K562 (cell line): Measurements from ENCODE around the gene PIH1D1. TPM values are rescaled to one million over a fixed set of nuclear protein-coding genes. Genes with fewer than 3 reads are reported as not detected.

Experiments
- ATAC-seq: fragments of 200-7000 bp; cut with Tn5 transposase; 3 replicates; pipeline ENCODE4 v1.9.1; 2020; ENCODE audit warnings: moderate library complexity
- BruUV-seq: library from RNA; stranded (reverse); fragments of 400-500 nt; replicated peaks from 2 replicates; lab custom pipeline; 2021; lab: Mats Ljungman, UMichigan
- CTCF ChIA-PET: fragments of 300-600 bp; formaldehyde crosslinking; extraction: SDS; loops from one replicate; lab custom pipeline; 2021; ENCODE audit warnings: low intra/inter-chr PET ratio; lab: Yijun Ruan, JAX
- POLR2A ChIA-PET: fragments of 300-600, 350-650 bp; sonication (Branson Sonifier 250); formaldehyde crosslinking; extraction: SDS; loops from one replicate; lab custom pipeline; 2021; ENCODE audit warnings: antibody characterized with exemption, inconsistent platforms; lab: Yijun Ruan, JAX
- DNase-seq, 4 experiments: peaks; one replicate each; pipeline versions ENCODE4 v3.0.0 to v3.0.0-alpha.2; 2011 to 2018; ENCODE audit warnings: low spot score in 3 of 4, mixed read lengths in 3 of 4; ENCODE audit errors: extremely low read depth in 1 of 4
- FAIRE-seq: peaks from 2 replicates; lab custom pipeline; 2011; peaks lifted over from hg19 to GRCh38; lab: Jason Lieb, UNC
- H2AFZ ChIP-seq: 2 replicates; pipeline ENCODE4 v1.6.0; 2011; ENCODE audit warnings: low read depth, low read length, control low read depth, inconsistent platforms
- H3K27ac ChIP-seq: fragments of 200-600 bp; 3 replicates; pipeline ENCODE4 v1.8.0; 2011; ENCODE audit warnings: low read depth, mild to moderate bottlenecking, control low read depth, inconsistent platforms, low read length, moderate library complexity, mixed read lengths; ENCODE audit errors: extremely low read depth
- H3K27me3 ChIP-seq, 2 experiments: fragments of 300-600 bp in 1 of 2; 2 replicates in 1 of 2; 3 replicates in 1 of 2; pipeline versions ENCODE4 v1.6.0 to v1.8.0; 2011; ENCODE audit warnings: inconsistent platforms in 2 of 2, low read length in 2 of 2, mild to moderate bottlenecking in 1 of 2, mixed read lengths in 1 of 2, moderate library complexity in 1 of 2; ENCODE audit not compliant: control insufficient read depth in 2 of 2, insufficient read depth in 2 of 2
- H3K36me3 ChIP-seq: fragments of 300-600 bp; 3 replicates; pipeline ENCODE4 v1.8.0; 2011; ENCODE audit warnings: mild to moderate bottlenecking, low read length, inconsistent platforms; ENCODE audit not compliant: control insufficient read depth, insufficient read depth
- H3K4me1 ChIP-seq, 2 experiments: fragments of 200-600 bp in 1 of 2; replicated peaks in 1 of 2; 2 replicates in 1 of 2; 3 replicates in 1 of 2; pipeline versions ENCODE4 v1.5.1 to v1.8.0; 2011; ENCODE audit warnings: inconsistent platforms in 2 of 2, low read length in 2 of 2, mild to moderate bottlenecking in 1 of 2, mixed read lengths in 1 of 2, moderate library complexity in 1 of 2; ENCODE audit not compliant: control insufficient read depth in 2 of 2, insufficient read depth in 2 of 2
- H3K4me2 ChIP-seq: 2 replicates; pipeline ENCODE4 v1.6.1; 2011; ENCODE audit warnings: low read length, control low read depth, inconsistent platforms, mixed read lengths; ENCODE audit not compliant: insufficient read depth
- H3K4me3 ChIP-seq: fragments of 200-600 bp; sonication (generic), shearing (Covaris generic); 2 replicates; pipeline ENCODE4 v1.5.1; 2016; ENCODE audit warnings: control low read depth, inconsistent platforms
- H3K79me2 ChIP-seq: fragments of 200-600 bp; 3 replicates; pipeline ENCODE4 v1.8.0; 2011; ENCODE audit warnings: low read length, inconsistent platforms; ENCODE audit not compliant: control insufficient read depth, insufficient read depth
- H3K9ac ChIP-seq, 2 experiments: 2 replicates each; pipeline versions ENCODE4 v1.6.0 to v1.6.1; 2011; ENCODE audit warnings: low read depth in 2 of 2, low read length in 2 of 2, control low read depth in 1 of 2, inconsistent platforms in 1 of 2, mild to moderate bottlenecking in 1 of 2, mixed read lengths in 1 of 2; ENCODE audit not compliant: insufficient read depth in 1 of 2
- H3K9me1 ChIP-seq: one replicate; pipeline ENCODE4 v1.6.0; 2011; ENCODE audit warnings: inconsistent platforms, mild to moderate bottlenecking, low read length, moderate library complexity; ENCODE audit not compliant: control insufficient read depth, insufficient read depth
- H3K9me3 ChIP-seq: replicated peaks from 2 replicates; pipeline ENCODE4 v1.5.1; 2011; ENCODE audit warnings: low read depth, low read length, inconsistent platforms; ENCODE audit not compliant: control insufficient read depth, insufficient read depth
- H4K20me1 ChIP-seq: replicated peaks from 2 replicates; pipeline ENCODE4 v1.6.1; 2011; ENCODE audit warnings: low read length, inconsistent platforms, mixed read lengths; ENCODE audit not compliant: control insufficient read depth, insufficient read depth
- ATF3 ChIP-seq, 2 experiments: fragments of 450-650 bp in 1 of 2; sonication (generic) in 1 of 2; formaldehyde crosslinking in 1 of 2; IDR thresholded peaks in 1 of 2; conservative IDR thresholded peaks in 1 of 2; 2 replicates each; pipeline versions ENCODE4 v1.6.1 to v1.8.1; 2016 to 2023; ENCODE audit warnings: mild to moderate bottlenecking in 2 of 2, moderate library complexity in 2 of 2, inconsistent platforms in 1 of 2, missing genetic modification reagents in 1 of 2
- POLR2AphosphoS5 ChIP-seq: IDR thresholded peaks from 2 replicates; pipeline ENCODE4 v1.6.1; 2011; ENCODE audit warnings: mild to moderate bottlenecking, low read depth, low read length, moderate library complexity; ENCODE audit not compliant: control insufficient read depth, insufficient read depth
- RCOR1 ChIP-seq, 2 experiments: IDR thresholded peaks; 2 replicates each; pipeline ENCODE4 v1.6.1; 2012; ENCODE audit warnings: low read depth in 2 of 2, low read length in 2 of 2, borderline replicate concordance in 1 of 2, improper control_type of control experiment in 1 of 2
- SMC3 ChIP-seq: conservative IDR thresholded peaks from 2 replicates; pipeline ENCODE4 v1.6.1; 2011; ENCODE audit warnings: low read depth, low read length, improper control_type of control experiment; ENCODE audit not compliant: insufficient read depth
- SP2 ChIP-seq: IDR thresholded peaks from 2 replicates; pipeline ENCODE4 v1.6.1; 2011; ENCODE audit warnings: mild to moderate bottlenecking, low read depth, low read length, moderate library complexity; ENCODE audit not compliant: poor library complexity, severe bottlenecking; ENCODE audit errors: extremely low read depth
- ZC3H4 ChIP-seq: sonication (generic); formaldehyde crosslinking; IDR thresholded peaks from 2 replicates; pipeline ENCODE4 v1.9.0; 2021; ENCODE audit warnings: missing genetic modification reagents, borderline replicate concordance
- ZKSCAN3 ChIP-seq: fragments of 250-450 bp; sonication (Bioruptor Pico); IDR thresholded peaks from 2 replicates; pipeline ENCODE4 v1.4.0; 2020
- WGBS: fragments of 100-300 bp; shearing (Covaris generic); methylation state at CpG from one replicate; pipeline ENCODE4 v1.1.6; 2016; ENCODE audit warnings: low coverage, mixed read lengths; ENCODE audit not compliant: insufficient coverage; ENCODE audit errors: missing lambda C conversion rate; 5-methylcytosine and 5-hydroxymethylcytosine counted together
- in situ Hi-C: fragments of 300-500 bp; cut with MboI; formaldehyde crosslinking; loops from 4 replicates; pipeline ENCODE4 v1.15.0; 2018; ENCODE audit warnings: inconsistent platforms, mixed read lengths
- intact Hi-C: fragments of 100-400 bp; cut with micrococcal nuclease; formaldehyde crosslinking; loops from 2 replicates; pipeline ENCODE4 v1.14.2; 2022
- polyA plus RNA-seq, 8 experiments: library from polyadenylated mRNA; depleted of rRNA in 4 of 8; stranded (reverse) in 5 of 8; unstranded in 3 of 8; fragments of >200 nt; fragmentation: Nextera tagmentation in 2 of 8; fragmentation: Illumina TruSeq in 1 of 8; extraction: Ambion mirVana in 2 of 8; extraction: Trizol in 1 of 8; gene quantifications; 2 replicates each; pipeline versions ENCODE4 v1.2.1 to v1.2.3, GENCODE V29; 2011 to 2014; ENCODE audit warnings: inconsistent platforms in 1 of 8, missing spikeins in 1 of 8
- total RNA-seq, 7 experiments: library from RNA; depleted of rRNA in 6 of 7; stranded (reverse); fragments of >200 nt in 6 of 7; fragmentation: Illumina TruSeq in 2 of 7; extraction: Trizol in 2 of 7; gene quantifications; 2 replicates each; pipeline versions ENCODE4 v1.2.1 to v1.2.3, GENCODE V29; 2011 to 2021; ENCODE audit warnings: low replicate concordance in 1 of 7
- TF ChIP-seq, protein P1 (sequence below): IDR thresholded peaks from 2 replicates; pipeline ENCODE4 v1.6.1; 2011; ENCODE audit warnings: borderline replicate concordance, low read depth, mild to moderate bottlenecking, moderate library complexity, low read length; ENCODE audit not compliant: insufficient read depth, poor library complexity, severe bottlenecking

The PIH1D1 gene
- total and polyA plus RNA-seq, 9 of the 15 experiments (the other 6 are each of a cell fraction or from before 2014, with no cell fraction given) = 26.5 to 224 (median 137) TPM

DNA sequence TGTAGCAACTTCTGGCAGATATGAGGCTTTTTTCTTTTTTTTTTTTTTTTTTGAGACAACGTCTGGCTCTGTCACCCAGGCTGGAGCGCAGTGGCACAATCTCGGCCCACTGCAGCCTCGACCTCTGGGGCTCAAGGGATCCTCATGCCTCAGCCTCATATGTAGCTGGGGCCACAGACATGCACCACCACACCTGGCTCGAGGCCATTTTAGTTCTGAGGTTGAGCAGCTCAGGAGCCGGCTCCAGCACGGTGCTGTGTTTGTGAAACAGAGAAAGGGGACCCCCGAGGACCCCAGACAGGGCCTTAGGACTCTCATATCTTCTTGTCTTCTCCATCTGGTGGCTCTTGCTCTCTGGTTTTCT is 19.0 kb upstream of the PIH1D1 start (continued):
- TF ChIP-seq ATF3 (IDR thresholded peaks at IDR 0.05) (no peak), ATF3 (CRISPR knock-in tag; conservative IDR thresholded peaks at IDR 0.05) (no peak)

DNA sequence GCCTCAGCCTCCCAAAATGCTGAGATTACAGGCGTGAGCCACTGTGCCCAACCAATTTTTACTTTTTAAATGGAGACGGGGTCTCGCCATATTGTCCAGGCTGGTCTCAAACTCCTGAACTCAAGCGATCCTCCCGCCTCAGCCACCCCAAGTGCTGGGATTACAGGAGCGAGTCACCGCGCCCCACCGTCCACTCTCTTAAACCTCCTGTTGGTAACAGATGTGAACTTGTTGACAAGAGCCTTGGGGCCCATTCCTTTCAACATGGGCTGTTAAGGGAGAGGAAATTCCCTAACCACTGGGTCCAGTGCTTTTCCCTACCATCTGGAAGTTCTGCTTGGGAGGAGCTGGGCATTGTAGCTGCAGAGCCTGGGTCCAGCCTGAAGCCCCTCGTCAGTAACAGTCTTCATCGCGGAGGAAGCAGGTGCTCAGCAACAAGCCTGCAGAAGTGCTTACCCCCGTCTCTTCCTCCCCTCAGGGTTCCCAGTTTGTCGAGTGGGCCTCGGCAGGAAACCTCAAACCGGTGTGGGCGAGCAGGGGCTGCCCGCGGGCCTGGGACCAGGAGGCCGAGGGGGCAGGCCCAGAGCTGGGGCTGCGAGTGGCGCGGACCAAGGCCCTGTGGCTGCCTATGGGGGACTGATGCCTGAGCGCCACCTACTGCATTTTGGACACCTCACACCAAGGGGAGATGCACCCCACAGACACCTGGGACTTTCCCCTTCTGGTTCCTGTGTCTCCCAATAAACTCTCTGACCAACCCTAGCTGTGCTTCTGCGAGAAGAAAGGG is 18.4 kb upstream of the PIH1D1 start:
- no peak for FAIRE-seq
- no peak overlapping the region for H3K4me3 ChIP-seq
- H3K36me3 ChIP-seq = peaks cover 32% of the 10 kb centered on the region; the same call in 2 of the 3 replicates
- H3K27me3 ChIP-seq = no peaks in the 10 kb centered on the region
- H3K9me1 ChIP-seq = no peaks in the 10 kb centered on the region
- no peak overlapping the region for H3K27ac ChIP-seq
- 93% methylated on average over 20 of the region's 25 CpGs for WGBS
- ChIA-PET POLR2A (interaction anchor here (1.2 kb wide), 1 partner anchor 17 kb away, joined by 4 read pairs; the partner anchor contains the start of gene ALDH16A1), CTCF (interaction anchor here (0.6 kb wide), 1 partner anchor 667 kb away, joined by 4 read pairs; no protein-coding TSS in a partner anchor)
- peak overlapping the region in 1 of 2 experiments; percentile 73; a peak in 2 of 4 replicates for H3K9ac ChIP-seq
- peak; percentile 65 for ATAC-seq
- in situ Hi-C loops = no loop called here
- H2AFZ ChIP-seq = no peak overlapping the region
- no peaks in the 10 kb centered on the region for H3K9me3 ChIP-seq
- intact Hi-C loops = loop anchor here (1.0 kb wide), 1 partner anchor 78 kb away; no protein-coding TSS in a partner anchor
- no peak overlapping the region for H3K4me2 ChIP-seq
- peak in 1 of 4 experiments; percentile 29 for DNase-seq
- H3K79me2 ChIP-seq = no peaks in the 10 kb centered on the region
- peaks cover 16 to 49% of the 10 kb centered on the region in 2 experiments for H3K4me1 ChIP-seq
- BruUV-seq = no TSS peak
- H4K20me1 ChIP-seq = peaks cover 5% of the 10 kb centered on the region; the same call in 1 of the 2 replicates
- no peak for TF ChIP-seq ZKSCAN3 (CRISPR knock-in tag)
- no peak for TF ChIP-seq ZC3H4 (CRISPR knock-in tag)
- TF ChIP-seq RCOR1 (IDR thresholded peaks at IDR 0.05; ENCODE audit: borderline replicate concordance in 1 of 2, low read depth in 2 of 2, low read length in 2 of 2) = peak in 1 of 2 experiments; percentile 37; a peak in 1 of 4 replicates
- TF ChIP-seq SMC3 = peak; percentile 34; the same call in 1 of the 2 replicates
- TF ChIP-seq POLR2AphosphoS5 = 0 out of 2 replicates have a peak, but pooled peaks have one; percentile 8
- TF ChIP-seq SP2 = no peak
- TF ChIP-seq, protein P1, sequence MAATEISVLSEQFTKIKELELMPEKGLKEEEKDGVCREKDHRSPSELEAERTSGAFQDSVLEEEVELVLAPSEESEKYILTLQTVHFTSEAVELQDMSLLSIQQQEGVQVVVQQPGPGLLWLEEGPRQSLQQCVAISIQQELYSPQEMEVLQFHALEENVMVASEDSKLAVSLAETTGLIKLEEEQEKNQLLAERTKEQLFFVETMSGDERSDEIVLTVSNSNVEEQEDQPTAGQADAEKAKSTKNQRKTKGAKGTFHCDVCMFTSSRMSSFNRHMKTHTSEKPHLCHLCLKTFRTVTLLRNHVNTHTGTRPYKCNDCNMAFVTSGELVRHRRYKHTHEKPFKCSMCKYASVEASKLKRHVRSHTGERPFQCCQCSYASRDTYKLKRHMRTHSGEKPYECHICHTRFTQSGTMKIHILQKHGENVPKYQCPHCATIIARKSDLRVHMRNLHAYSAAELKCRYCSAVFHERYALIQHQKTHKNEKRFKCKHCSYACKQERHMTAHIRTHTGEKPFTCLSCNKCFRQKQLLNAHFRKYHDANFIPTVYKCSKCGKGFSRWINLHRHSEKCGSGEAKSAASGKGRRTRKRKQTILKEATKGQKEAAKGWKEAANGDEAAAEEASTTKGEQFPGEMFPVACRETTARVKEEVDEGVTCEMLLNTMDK = peak; percentile 2
